ENCODE results near the gene TAS2R31.
"Not testable (repeated sequence)": the region's sequence is repeated elsewhere in the genome, so short reads cannot be mapped to it uniquely, and the experiment has no call there.

The TAS2R31 gene

GRCh38 chr12:11031307-11031706 is at the start of gene TAS2R31:
TSS of gene TAS2R31 (minus strand) at chr12:11031407. CDS start at chr12:11031335, 72 bp downstream.
- no peak for DNase-seq

GRCh38 chr12:11078246-11078645 is 47.0 kb upstream of the TAS2R31 start:
- no peak for DNase-seq

GRCh38 chr12:11075642-11076041 is 44.4 kb upstream of the TAS2R31 start:
- DNase-seq: no peak

GRCh38 chr12:11071414-11071813 is 40.2 kb upstream of the TAS2R31 start:
- DNase-seq: no peak

GRCh38 chr12:11070999-11071398 is 39.8 kb upstream of the TAS2R31 start:
- DNase-seq: no peak

GRCh38 chr12:11069854-11070365 is 38.7 kb upstream of the TAS2R31 start:
- no peak for DNase-seq

GRCh38 chr12:11067514-11067913 is 36.3 kb upstream of the TAS2R31 start:
- DNase-seq: no peak

GRCh38 chr12:11062194-11062593 is 31.0 kb upstream of the TAS2R31 start, which contains the start of gene TAS2R46:
TSS of gene TAS2R46 (minus strand) at chr12:11062294. CDS start at chr12:11062294, 0 bp downstream.
- DNase-seq: not testable (repeated sequence)

GRCh38 chr12:11059784-11060183 is 28.6 kb upstream of the TAS2R31 start:
- no peak for DNase-seq

GRCh38 chr12:11059041-11059440 is 27.8 kb upstream of the TAS2R31 start:
- no peak for DNase-seq

- no peak for DNase-seq
Observed at GRCh38 chr12:11055306-11055705, 24.1 kb upstream of the TAS2R31 start.

- DNase-seq: not testable (repeated sequence)
Observed at GRCh38 chr12:11049806-11050531, 18.8 kb upstream of the TAS2R31 start.

GRCh38 chr12:11041366-11041765 is 10.2 kb upstream of the TAS2R31 start:
- not testable (repeated sequence) for DNase-seq

GRCh38 chr12:11040162-11040561 is 9.0 kb upstream of the TAS2R31 start:
- no peak for DNase-seq

- DNase-seq: no peak
Observed at GRCh38 chr12:11039171-11039570, 8.0 kb upstream of the TAS2R31 start.

GRCh38 chr12:11033959-11034358 is 2.8 kb upstream of the TAS2R31 start:
- DNase-seq: not testable (repeated sequence)

- DNase-seq: no peak
Observed at GRCh38 chr12:11026118-11026517, 5.1 kb downstream of the TAS2R31 start.

GRCh38 chr12:11023387-11023786 is 7.8 kb downstream of the TAS2R31 start:
- no peak for DNase-seq

- no peak for DNase-seq
Observed at GRCh38 chr12:11022520-11022919, 8.7 kb downstream of the TAS2R31 start, which contains the start of gene TAS2R19. TSS of gene TAS2R19 (minus strand) at chr12:11022620. CDS start at chr12:11022571, 49 bp downstream.

- no peak for DNase-seq
Observed at GRCh38 chr12:11016937-11017336, 14.3 kb downstream of the TAS2R31 start.

- no peak for DNase-seq
Observed at GRCh38 chr12:11015775-11016430, 15.3 kb downstream of the TAS2R31 start.

- no peak for DNase-seq
Observed at GRCh38 chr12:11014234-11014633, 17.0 kb downstream of the TAS2R31 start.

- DNase-seq: no peak
Observed at GRCh38 chr12:11007608-11008007, 23.6 kb downstream of the TAS2R31 start.

GRCh38 chr12:10998204-10998603 is 33.0 kb downstream of the TAS2R31 start, which contains the start of gene TAS2R20:
TSS of gene TAS2R20 (minus strand) at chr12:10998304. CDS start at chr12:10997875, 429 bp downstream.
- no peak for DNase-seq
